ENCODE measurements around the gene NR2F1-AS1. TPM values are rescaled to one million over a fixed set of nuclear protein-coding genes. Genes with fewer than 3 reads are reported as not detected.

Gene NR2F1-AS1
- total and polyA plus RNA-seq, 9 donors, result 1.7 to 4.4 (median 3.8) TPM

- no peaks in the 10 kb centered on the region for H3K36me3 ChIP-seq (ENCODE audit: control insufficient read depth, insufficient read depth, low read length)
- WGBS (ENCODE audit: insufficient coverage), result no CpG with 5 or more reads among the region's 8 CpGs
- H3K27ac ChIP-seq (ENCODE audit: low read length), result no peak overlapping the region
- no peaks in the 10 kb centered on the region for H3K27me3 ChIP-seq (ENCODE audit: control insufficient read depth, insufficient read depth, low read length)
- H3K9me3 ChIP-seq (replicated peaks; ENCODE audit: control insufficient read depth, low read depth, low read length), result no peaks in the 10 kb centered on the region
- no peak overlapping the region for H3K4me3 ChIP-seq (ENCODE audit: low read length)
- no peak for DNase-seq
- H3K4me1 ChIP-seq (ENCODE audit: control insufficient read depth, insufficient read depth, low read length), result no peaks in the 10 kb centered on the region
Measured at GRCh38 chr5:93430118-93430517, 150.9 kb downstream of the NR2F1-AS1 start.

- WGBS (ENCODE audit: insufficient coverage), result no CpG with 5 or more reads among the region's 1 CpG
Measured at GRCh38 chr5:93428868-93429267, 152.2 kb downstream of the NR2F1-AS1 start.

GRCh38 chr5:93427316-93427715 lies 153.7 kb downstream of the NR2F1-AS1 start:
- H3K4me3 ChIP-seq (ENCODE audit: low read length), result no peak overlapping the region
- no peaks in the 10 kb centered on the region for H3K36me3 ChIP-seq (ENCODE audit: control insufficient read depth, insufficient read depth, low read length)
- H3K4me1 ChIP-seq (ENCODE audit: control insufficient read depth, insufficient read depth, low read length), result peaks cover 2% of the 10 kb centered on the region
- no peaks in the 10 kb centered on the region for H3K9me3 ChIP-seq (replicated peaks; ENCODE audit: control insufficient read depth, low read depth, low read length)
- no peak for DNase-seq
- H3K27me3 ChIP-seq (ENCODE audit: control insufficient read depth, insufficient read depth, low read length), result no peaks in the 10 kb centered on the region
- no peak overlapping the region for H3K27ac ChIP-seq (ENCODE audit: low read length)
- WGBS (ENCODE audit: insufficient coverage), result 25% methylated on average over 1 of the region's 1 CpG

More at GRCh38 chr5:93428868-93429267, 152.2 kb downstream of the NR2F1-AS1 start:
- DNase-seq, result no peak
- H3K4me1 ChIP-seq (ENCODE audit: control insufficient read depth, insufficient read depth, low read length), result peaks cover 2% of the 10 kb centered on the region
- no peak overlapping the region for H3K27ac ChIP-seq (ENCODE audit: low read length)
- no peaks in the 10 kb centered on the region for H3K27me3 ChIP-seq (ENCODE audit: control insufficient read depth, insufficient read depth, low read length)
- H3K36me3 ChIP-seq (ENCODE audit: control insufficient read depth, insufficient read depth, low read length), result no peaks in the 10 kb centered on the region
- H3K9me3 ChIP-seq (replicated peaks; ENCODE audit: control insufficient read depth, low read depth, low read length), result no peaks in the 10 kb centered on the region
- H3K4me3 ChIP-seq (ENCODE audit: low read length), result no peak overlapping the region

GRCh38 chr5:93425096-93425495 lies 155.9 kb downstream of the NR2F1-AS1 start:
- no peak overlapping the region for H3K4me3 ChIP-seq (ENCODE audit: low read length)
- H3K4me1 ChIP-seq (ENCODE audit: control insufficient read depth, insufficient read depth, low read length), result peaks cover 2% of the 10 kb centered on the region
- no peak overlapping the region for H3K27ac ChIP-seq (ENCODE audit: low read length)
- H3K36me3 ChIP-seq (ENCODE audit: control insufficient read depth, insufficient read depth, low read length), result no peaks in the 10 kb centered on the region
- no peaks in the 10 kb centered on the region for H3K27me3 ChIP-seq (ENCODE audit: control insufficient read depth, insufficient read depth, low read length)
- no CpG with 5 or more reads among the region's 6 CpGs for WGBS (ENCODE audit: insufficient coverage)
- peak; percentile 28 for DNase-seq
- no peaks in the 10 kb centered on the region for H3K9me3 ChIP-seq (replicated peaks; ENCODE audit: control insufficient read depth, low read depth, low read length)

GRCh38 chr5:93423300-93423699 lies 157.7 kb downstream of the NR2F1-AS1 start:
- no peak for DNase-seq
- 20% methylated on average over 1 of the region's 3 CpGs for WGBS (ENCODE audit: insufficient coverage)
- Histone ChIP-seq H3K27me3 (ENCODE audit: control insufficient read depth, insufficient read depth, low read length) (no peaks in the 10 kb centered on the region), H3K4me3 (ENCODE audit: low read length) (no peak overlapping the region), H3K36me3 (ENCODE audit: control insufficient read depth, insufficient read depth, low read length) (no peaks in the 10 kb centered on the region), H3K27ac (ENCODE audit: low read length) (no peak overlapping the region), H3K9me3 (replicated peaks; ENCODE audit: control insufficient read depth, low read depth, low read length) (no peaks in the 10 kb centered on the region), H3K4me1 (ENCODE audit: control insufficient read depth, insufficient read depth, low read length) (peaks cover 2% of the 10 kb centered on the region)

GRCh38 chr5:93422652-93423280 lies 158.3 kb downstream of the NR2F1-AS1 start:
- Histone ChIP-seq H3K4me3 (ENCODE audit: low read length) (no peak overlapping the region), H3K4me1 (ENCODE audit: control insufficient read depth, insufficient read depth, low read length) (peaks cover 2% of the 10 kb centered on the region), H3K9me3 (replicated peaks; ENCODE audit: control insufficient read depth, low read depth, low read length) (no peaks in the 10 kb centered on the region), H3K27ac (ENCODE audit: low read length) (no peak overlapping the region), H3K27me3 (ENCODE audit: control insufficient read depth, insufficient read depth, low read length) (no peaks in the 10 kb centered on the region), H3K36me3 (ENCODE audit: control insufficient read depth, insufficient read depth, low read length) (no peaks in the 10 kb centered on the region)
- DNase-seq, result no peak
- no CpG with 5 or more reads among the region's 5 CpGs for WGBS (ENCODE audit: insufficient coverage)

- Histone ChIP-seq H3K36me3 (ENCODE audit: control insufficient read depth, insufficient read depth, low read length) (no peaks in the 10 kb centered on the region), H3K4me1 (ENCODE audit: control insufficient read depth, insufficient read depth, low read length) (peaks cover 2% of the 10 kb centered on the region), H3K9me3 (replicated peaks; ENCODE audit: control insufficient read depth, low read depth, low read length) (no peaks in the 10 kb centered on the region), H3K27ac (ENCODE audit: low read length) (no peak overlapping the region), H3K4me3 (ENCODE audit: low read length) (no peak overlapping the region), H3K27me3 (ENCODE audit: control insufficient read depth, insufficient read depth, low read length) (no peaks in the 10 kb centered on the region)
- DNase-seq, result no peak
- WGBS (ENCODE audit: insufficient coverage), result 64% methylated on average over 5 of the region's 9 CpGs
Measured at GRCh38 chr5:93421987-93422401, 159.0 kb downstream of the NR2F1-AS1 start.

- no peak overlapping the region for H3K27ac ChIP-seq (ENCODE audit: low read length)
- no peaks in the 10 kb centered on the region for H3K36me3 ChIP-seq (ENCODE audit: control insufficient read depth, insufficient read depth, low read length)
- DNase-seq, result no peak
- peaks cover 2% of the 10 kb centered on the region for H3K4me1 ChIP-seq (ENCODE audit: control insufficient read depth, insufficient read depth, low read length)
- H3K4me3 ChIP-seq (ENCODE audit: low read length), result no peak overlapping the region
- WGBS (ENCODE audit: insufficient coverage), result 60% methylated on average over 1 of the region's 6 CpGs
- H3K27me3 ChIP-seq (ENCODE audit: control insufficient read depth, insufficient read depth, low read length), result no peaks in the 10 kb centered on the region
- H3K9me3 ChIP-seq (replicated peaks; ENCODE audit: control insufficient read depth, low read depth, low read length), result no peaks in the 10 kb centered on the region
Measured at GRCh38 chr5:93421468-93421867, 159.6 kb downstream of the NR2F1-AS1 start.

- 67% methylated on average over 2 of the region's 3 CpGs for WGBS (ENCODE audit: insufficient coverage)
Measured at GRCh38 chr5:93417490-93417889, 163.5 kb downstream of the NR2F1-AS1 start.

GRCh38 chr5:93415819-93416218 lies 165.2 kb downstream of the NR2F1-AS1 start:
- Histone ChIP-seq H3K36me3 (ENCODE audit: control insufficient read depth, insufficient read depth, low read length) (no peaks in the 10 kb centered on the region), H3K27me3 (ENCODE audit: control insufficient read depth, insufficient read depth, low read length) (no peaks in the 10 kb centered on the region), H3K27ac (ENCODE audit: low read length) (no peak overlapping the region), H3K9me3 (replicated peaks; ENCODE audit: control insufficient read depth, low read depth, low read length) (no peaks in the 10 kb centered on the region), H3K4me1 (ENCODE audit: control insufficient read depth, insufficient read depth, low read length) (no peaks in the 10 kb centered on the region), H3K4me3 (ENCODE audit: low read length) (no peak overlapping the region)
- no CpG with 5 or more reads among the region's 1 CpG for WGBS (ENCODE audit: insufficient coverage)
- no peak for DNase-seq

More at GRCh38 chr5:93417490-93417889, 163.5 kb downstream of the NR2F1-AS1 start:
- Histone ChIP-seq H3K27me3 (ENCODE audit: control insufficient read depth, insufficient read depth, low read length) (no peaks in the 10 kb centered on the region), H3K27ac (ENCODE audit: low read length) (no peak overlapping the region), H3K9me3 (replicated peaks; ENCODE audit: control insufficient read depth, low read depth, low read length) (no peaks in the 10 kb centered on the region), H3K4me3 (ENCODE audit: low read length) (no peak overlapping the region), H3K36me3 (ENCODE audit: control insufficient read depth, insufficient read depth, low read length) (no peaks in the 10 kb centered on the region), H3K4me1 (ENCODE audit: control insufficient read depth, insufficient read depth, low read length) (no peaks in the 10 kb centered on the region)
- no peak for DNase-seq

GRCh38 chr5:93411716-93412115 lies 169.3 kb downstream of the NR2F1-AS1 start:
- DNase-seq, result no peak
- WGBS (ENCODE audit: insufficient coverage), result 100% methylated on average over 2 of the region's 3 CpGs
- Histone ChIP-seq H3K9me3 (replicated peaks; ENCODE audit: control insufficient read depth, low read depth, low read length) (no peaks in the 10 kb centered on the region), H3K4me3 (ENCODE audit: low read length) (no peak overlapping the region), H3K27ac (ENCODE audit: low read length) (no peak overlapping the region), H3K27me3 (ENCODE audit: control insufficient read depth, insufficient read depth, low read length) (no peaks in the 10 kb centered on the region), H3K36me3 (ENCODE audit: control insufficient read depth, insufficient read depth, low read length) (no peaks in the 10 kb centered on the region), H3K4me1 (ENCODE audit: control insufficient read depth, insufficient read depth, low read length) (peaks cover 2% of the 10 kb centered on the region)

Measured in muscle of leg (tissue), 11 donors.